HG02610 (cell line): ENCODE data around the gene SLC15A3.

Source experiments
- ATAC-seq: cut with Tn5 transposase; IDR thresholded peaks from one replicate; pipeline ENCODE4 v1.9.1; 2021; ENCODE audit warnings: mild to moderate bottlenecking, moderate library complexity; ENCODE audit not compliant: unreplicated experiment

SLC15A3 gene

DNA sequence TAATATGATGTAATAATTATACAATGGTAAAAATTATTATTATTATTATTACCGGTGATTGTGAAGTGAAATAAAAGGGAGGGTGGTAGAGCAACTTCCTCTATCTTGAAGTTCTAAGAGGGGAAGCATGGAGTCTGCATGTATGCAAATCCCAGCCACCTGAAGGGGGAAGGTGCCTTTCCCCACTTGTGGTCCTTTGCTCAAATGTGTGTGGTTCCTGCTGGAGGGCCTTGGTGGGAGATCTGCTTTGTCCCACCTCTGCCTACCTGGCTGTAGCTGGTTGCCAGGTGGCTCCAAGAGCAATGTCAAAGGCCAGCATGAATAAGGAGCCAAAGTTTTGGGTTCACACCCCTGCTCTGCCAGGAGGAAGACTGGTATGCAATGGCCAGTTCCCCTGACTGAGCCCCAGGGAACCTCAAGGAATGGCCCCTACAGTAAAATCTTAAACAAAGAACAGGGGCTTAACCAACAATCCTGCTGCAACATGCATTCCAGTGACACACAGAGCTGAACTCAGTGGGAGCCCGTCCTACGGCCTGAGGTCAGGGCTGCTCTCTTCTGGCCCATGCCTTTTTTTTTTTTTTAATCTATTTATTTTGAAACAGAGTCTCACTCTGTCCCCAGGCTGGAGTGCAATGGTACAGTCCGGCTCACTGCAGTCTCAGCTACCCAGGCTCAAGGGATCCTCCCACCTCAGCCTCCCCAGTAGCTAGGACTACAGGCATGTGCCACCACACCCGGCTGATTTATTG, 19.2 kb downstream of the SLC15A3 start:
- peak; percentile 30 for ATAC-seq

DNA sequence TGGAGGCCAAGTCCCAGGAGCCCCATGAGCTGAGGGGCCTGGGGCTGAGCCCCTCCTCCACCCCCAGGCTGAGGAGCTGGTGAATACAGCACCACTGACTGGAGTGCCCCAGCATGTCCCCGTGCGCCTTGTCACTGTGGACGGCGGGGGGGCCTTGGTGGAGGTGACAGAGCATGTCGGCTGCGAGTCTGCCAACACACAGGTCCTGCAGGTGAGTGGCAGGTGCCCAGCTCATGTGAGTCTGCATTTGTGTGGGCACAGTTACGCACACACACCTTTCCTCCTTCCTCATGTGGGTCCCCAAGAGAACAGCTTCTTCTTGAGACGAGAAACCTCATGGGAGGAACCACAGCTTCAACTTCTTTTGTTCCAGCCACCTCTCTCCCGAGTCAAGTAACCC, 20.1 kb downstream of the SLC15A3 start:
- no peak for ATAC-seq

DNA sequence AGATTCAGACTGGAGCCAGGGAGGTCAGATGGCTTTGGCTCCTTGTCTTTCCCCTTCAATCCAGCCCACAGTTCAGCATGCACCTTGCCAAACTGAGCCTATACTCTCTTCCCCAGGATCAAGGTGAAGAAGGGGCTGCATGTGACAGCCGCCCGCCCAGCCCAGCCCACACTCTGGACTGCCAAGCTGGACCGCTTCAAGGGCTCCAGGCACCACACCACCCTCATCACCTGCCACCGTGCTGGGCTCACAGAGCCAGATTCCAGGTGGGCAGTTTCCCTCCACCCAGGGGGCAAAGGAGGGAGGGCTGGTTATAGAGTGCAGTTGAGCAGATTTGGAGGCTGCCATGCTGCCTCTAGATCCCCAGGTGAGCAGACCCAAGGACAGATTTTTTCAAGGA, 21.6 kb downstream of the SLC15A3 start:
- ATAC-seq = no peak

DNA sequence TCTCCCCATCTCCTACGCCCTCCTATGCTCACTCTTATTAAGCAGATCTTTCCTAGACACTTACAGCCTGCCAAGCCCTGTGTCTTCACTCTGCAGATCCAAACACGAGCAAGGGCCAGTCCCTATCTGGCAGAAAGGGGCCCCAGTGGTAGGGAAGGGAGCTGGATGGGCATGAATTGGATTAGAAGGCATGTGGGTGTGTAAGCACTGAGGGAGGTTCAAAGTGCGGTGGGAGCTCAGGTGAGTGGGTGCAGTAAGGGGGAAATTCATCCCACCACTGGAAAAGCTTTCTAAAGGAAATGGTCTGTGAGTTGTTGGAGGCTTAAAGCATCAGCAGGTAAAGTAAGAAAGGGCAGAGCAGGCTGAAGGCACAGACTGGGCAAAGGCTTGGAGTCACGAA, 22.2 kb downstream of the SLC15A3 start:
- ATAC-seq = no peak

DNA sequence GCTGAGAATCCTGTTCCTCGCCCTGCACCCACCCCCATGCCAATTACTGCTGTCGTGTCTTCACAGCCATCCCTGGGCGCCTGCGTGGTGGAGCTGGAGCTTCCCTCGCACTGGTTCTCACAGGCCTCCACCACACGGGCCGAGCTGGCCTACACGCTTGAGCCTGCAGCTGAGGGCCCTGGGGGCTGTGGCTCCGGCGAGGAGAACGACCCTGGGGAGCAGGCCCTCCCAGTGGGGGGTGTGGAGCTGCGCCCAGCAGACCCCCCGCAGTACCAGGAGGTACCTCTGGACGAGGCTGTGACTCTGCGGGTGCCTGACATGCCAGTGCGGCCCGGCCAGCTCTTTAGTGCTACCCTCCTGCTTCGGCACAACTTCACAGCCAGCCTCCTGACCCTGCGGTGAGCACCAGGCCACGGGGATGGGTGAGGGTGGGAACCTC, 23.4 kb downstream of the SLC15A3 start:
- no peak for ATAC-seq

DNA sequence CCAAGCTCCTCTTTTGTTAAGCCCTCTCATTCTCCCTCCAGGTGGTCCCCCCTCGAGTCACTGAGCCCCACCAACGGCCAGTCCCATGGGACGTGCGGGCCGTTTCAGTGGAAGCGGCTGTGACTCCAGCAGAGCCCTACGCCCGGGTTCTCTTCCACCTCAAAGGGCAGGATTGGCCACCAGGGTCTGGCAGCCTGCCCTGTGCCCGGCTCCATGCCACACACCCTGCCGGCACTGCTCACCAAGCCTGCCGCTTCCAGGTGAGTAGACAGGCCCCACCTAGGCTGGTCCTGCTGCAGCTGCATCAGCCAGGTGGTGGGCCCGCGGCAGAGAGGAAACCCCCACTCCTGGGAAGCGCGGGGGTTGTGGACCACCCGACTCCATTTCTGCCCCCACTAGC, 24.4 kb downstream of the SLC15A3 start:
- ATAC-seq = no peak

DNA sequence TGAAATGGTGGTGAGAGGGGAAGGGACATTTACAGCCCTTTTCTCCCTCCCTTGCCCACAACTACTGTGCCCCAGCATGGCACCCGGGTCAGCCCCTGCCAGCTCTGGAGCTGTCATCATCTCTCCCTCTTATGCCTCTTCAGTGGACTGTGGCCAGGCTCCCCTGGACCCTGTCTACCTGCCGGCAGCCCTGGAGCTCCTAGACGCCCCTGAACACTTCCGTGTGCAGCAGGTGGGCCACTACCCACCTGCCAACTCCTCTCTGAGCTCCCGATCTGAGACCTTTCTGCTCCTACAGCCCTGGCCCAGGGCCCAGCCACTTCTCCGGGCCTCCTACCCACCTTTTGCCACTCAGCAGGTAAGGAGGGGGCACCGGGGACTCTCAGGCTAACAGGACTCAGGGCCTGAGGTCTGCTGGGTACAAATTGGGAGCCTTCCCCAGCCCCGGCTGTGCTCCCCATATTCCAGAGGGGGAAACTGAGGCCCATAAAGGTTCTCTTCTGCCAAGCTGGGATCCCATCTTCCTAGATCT, 24.8 kb downstream of the SLC15A3 start:
- no peak for ATAC-seq

DNA sequence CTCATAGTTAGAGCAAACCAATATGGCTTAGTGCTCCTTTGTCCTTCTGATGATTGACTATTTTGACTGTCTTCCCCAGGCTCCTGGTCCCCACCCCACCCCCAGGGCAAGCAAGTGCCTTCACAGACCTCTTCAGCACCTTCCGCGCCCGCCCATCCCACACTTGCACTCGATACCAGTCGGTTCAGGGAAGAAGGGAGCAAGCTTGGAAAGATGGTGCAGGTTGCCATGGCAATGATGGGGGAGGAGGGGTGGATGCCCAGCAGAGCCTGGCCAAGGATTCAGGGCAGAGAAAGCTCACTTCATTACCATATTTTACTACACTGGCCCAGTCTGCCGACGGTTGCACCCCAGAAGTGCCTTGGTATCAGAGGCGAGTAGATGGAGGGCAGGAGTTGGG, 25.5 kb downstream of the SLC15A3 start:
- no peak for ATAC-seq

DNA sequence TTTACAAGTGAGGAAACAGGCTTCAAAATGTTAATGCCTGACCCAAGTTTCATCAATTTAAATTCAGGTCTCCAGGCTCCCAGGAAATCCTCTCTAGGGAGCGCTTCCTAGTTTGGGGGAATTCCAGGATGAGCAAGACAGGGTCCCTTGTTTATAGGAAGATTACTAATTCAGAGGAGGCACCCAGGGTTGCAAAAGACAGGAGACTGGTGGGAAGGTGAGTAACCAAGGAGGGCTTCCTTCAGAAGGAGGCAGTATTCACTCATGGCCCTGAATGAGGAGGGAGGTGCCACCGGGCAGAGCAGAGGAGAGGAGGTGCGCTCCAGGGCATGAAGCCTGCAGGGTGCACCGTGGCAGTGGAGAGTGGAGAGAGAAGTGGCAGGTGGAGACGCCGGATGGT, 26.1 kb downstream of the SLC15A3 start:
- ATAC-seq = no peak

DNA sequence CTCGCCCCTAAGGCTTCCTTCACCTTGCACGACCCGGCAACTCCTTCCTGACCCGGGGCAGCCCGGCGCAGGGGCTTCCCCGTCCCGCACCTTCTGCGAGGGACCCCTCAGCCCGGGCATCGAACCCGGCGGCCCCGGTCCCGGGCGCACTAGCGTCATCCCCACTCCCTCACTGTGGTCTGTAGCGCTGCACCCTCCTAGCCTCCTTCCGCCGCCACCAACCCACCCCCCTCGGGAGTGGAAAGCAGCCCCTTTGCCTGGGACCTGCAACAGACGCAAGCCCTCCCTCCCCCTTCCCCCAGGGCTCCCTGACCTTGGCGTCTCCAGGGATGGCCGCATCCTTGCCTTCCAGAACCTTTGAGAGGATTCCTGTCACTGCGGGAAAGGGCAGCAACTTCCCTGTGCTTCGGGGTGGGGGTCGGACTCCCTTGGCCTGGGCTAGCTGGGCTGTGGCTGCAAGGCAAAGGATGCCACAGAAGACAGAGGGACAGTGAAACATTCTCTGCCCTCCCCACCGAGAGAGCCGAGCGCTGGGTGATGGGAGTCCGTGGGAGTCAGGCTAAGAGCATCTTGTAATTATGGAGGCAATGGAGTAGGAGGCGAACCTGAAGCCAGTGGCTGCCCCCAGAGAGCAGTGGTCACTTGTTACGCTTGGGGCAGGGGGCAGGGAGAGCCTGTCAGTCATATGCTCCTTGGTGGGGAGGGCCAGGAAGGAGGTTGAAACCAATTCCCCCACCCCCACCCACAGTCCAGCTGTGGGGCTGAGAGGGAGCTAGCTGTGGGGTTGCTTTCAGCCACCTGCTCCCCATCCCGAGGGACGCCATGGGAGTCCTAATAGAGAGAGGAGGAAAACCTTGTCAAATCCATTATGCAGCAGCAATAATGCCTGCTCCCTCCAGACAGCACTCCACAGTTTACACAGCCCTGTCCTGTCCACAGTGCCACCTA, 26.8 kb downstream of the SLC15A3 start:
- ATAC-seq = no peak

DNA sequence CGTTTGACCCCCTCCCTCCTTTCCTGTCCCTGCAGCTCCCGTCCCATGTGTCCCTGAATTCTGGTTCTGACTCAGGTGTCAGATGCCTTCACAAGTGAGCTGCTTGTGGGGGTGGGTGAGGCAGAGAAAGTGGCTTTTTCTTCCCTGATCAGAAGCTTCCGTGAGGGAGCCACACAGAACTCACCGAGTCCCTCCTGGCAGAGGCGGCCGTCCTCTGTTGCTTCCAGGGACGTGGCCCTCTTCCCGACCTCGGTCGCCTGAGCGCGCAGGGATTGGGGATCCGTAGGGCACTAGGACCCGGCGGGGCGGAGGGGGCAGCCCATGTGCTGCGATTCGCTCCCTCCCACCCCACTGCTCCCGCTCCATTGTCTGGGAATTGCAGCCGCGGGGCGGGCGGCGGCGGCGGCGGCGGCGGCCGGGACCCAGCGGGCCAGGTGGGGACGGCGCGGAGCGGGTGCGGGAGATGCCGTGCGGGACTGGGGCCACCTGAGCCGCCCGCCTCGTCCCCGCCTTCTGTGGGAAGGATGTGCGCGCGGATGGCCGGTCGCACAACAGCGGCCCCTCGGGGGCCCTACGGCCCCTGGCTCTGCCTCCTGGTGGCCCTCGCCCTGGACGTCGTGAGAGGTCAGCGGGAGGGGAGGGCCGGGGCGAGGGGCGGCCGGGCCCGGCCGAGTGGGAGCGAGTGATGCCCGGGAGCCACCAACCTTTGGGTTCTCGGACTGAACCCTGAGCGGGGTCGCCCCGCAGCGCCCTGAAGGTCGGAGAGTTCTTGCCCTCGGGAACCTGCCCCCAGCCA, 27.7 kb downstream of the SLC15A3 start, which contains the start of gene TMEM132A:
Gene TMEM132A (plus strand): TSS at position 351 of the 796 bp plus-strand sequence. CDS start 174 bp downstream, at position 525.
- ATAC-seq = no peak

DNA sequence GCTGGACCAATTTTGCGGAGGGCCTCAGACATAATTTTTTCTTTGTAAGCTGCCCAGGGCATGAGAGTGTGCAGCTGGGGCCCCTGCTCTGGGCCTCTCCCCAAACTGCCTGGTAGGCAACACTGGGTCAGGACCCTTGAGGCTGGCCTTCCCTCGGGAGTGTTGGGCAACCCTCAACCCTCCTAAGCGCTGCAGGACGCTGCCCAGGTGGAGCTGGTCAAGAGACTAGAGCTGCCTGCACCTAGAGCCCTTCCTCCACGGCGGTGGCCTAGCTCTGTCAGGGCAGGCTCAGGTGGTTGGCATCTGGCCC, 28.2 kb downstream of the SLC15A3 start:
- no peak for ATAC-seq

DNA sequence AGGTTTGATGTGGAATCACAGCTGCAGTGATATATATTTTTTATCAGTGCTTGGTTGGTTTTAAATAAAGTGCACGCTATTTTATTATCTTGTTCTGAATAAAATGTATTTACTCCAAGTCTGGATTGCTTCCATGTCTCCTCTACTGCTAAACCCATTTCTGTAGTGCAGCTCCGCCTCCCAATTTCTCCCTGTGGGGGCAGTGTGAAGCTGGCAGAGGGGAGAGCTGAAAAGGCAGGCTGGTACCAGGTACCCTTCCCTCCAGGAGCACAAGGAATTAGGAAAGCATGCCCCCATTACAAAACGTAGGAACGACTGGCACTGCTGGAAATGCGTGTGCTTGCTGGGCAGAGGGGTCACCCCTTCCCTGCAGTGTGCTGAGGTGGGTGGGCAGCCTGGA, 28.6 kb downstream of the SLC15A3 start:
- no peak for ATAC-seq

DNA sequence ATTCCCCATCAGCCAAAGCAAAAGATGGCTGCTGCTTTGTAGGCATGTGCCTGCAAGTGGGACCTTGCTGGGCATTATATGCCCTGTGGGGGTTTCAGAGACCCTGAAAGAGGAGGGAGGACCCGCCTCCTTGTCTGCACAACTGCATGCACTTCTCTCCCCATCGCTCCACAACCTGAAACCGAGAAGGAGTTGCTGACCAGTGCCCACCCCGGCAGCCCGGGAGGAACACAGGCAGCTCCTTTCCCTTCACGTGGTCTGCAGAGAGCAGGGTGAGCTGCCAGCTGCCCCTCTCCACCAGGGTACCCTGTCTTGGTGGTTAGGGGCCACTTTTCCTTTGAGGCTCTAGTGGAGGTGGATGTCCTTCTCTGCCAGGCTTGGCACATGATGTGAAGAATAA, 29.1 kb downstream of the SLC15A3 start:
- ATAC-seq = no peak

DNA sequence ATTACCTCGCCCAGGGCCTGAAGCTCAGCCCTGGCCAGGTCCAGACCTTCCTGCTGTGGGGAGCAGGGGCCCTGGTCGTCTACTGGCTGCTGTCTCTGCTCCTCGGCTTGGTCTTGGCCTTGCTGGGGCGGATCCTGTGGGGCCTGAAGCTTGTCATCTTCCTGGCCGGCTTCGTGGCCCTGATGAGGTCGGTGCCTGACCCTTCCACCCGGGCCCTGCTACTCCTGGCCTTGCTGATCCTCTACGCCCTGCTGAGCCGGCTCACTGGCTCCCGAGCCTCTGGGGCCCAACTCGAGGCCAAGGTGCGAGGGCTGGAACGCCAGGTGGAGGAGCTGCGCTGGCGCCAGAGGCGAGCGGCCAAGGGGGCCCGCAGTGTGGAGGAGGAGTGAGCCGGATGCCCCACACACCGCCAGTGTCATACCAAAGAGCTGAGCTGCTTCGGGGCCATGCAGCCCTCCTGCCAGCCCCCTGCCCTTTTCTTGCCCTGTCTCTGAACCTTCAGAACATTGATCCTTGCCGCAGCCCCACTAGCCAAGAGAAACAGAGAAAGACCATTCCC, 30.1 kb downstream of the SLC15A3 start:
- no peak for ATAC-seq

DNA sequence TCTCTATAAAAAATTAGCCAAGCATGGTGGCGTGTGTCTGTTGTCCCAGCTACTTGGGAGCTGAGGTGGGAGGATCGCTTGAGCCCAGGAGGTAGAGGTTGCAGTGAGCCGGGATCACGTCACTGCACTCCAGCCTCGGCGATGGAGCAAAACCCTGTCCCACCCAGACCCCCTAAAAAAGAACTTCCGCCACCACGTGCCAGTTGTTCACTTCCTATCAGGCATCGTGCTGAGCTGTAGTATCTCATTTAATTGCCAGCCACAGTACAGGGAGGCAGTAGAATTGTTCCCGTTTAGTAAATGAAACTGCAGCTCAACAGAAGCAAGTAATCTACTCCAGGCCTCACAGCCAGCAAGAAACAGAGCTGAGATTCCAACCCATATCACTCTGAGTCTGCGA, 30.7 kb downstream of the SLC15A3 start:
- no peak for ATAC-seq

DNA sequence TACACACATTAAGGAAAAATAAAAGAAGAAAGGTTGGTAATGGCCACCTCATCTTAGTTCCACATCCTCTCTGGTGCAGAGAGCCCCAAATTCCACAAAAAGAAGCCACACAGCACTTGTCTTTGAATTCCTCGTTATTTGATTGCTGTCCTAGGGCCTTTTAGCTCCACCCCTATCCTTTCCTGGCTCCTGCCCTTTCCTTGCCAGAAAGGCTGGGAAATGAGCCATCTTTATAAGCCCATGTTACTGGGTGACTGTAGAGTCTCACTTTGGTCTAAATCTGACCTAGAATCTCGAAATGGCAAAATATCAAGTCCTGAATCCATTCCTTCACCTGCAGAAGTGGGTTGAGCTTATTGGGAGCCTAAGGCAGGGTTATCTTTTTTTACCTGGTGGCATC, 32.0 kb downstream of the SLC15A3 start:
- no peak for ATAC-seq

DNA sequence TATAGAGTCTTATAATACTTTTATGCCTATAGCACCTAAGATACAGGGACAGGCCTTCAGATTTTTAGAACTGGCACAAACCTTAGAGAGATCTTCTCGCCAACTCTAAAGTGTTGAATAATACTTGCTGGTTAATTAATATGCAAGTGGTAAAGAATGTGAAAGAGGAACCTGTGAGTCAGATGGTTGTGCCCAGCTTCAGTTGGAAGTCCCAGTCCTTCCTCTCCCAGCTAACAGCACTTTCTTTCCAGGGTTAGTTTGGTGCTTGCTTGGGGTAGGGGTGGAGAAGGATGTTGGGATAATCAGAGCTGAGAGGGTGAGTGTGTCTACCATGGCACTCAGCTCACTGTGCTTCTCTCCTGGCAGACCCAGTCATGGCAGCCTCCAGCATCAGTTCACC, 32.7 kb downstream of the SLC15A3 start:
- ATAC-seq = no peak

DNA sequence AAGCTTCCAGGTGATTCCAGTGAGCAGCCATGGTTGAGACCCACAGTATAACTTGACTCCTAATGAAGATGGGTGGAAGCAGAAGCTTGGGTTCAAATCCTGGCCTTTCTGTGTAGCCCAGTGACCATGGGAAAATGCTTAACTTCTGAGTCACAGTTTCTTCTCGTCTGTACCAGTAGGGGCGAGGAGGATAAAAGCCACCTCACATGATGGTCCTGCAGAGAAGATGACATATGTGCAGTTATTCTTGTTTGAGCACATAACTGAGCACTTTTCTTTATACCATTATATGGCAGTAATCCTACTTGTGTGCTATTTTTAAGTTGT, 33.1 kb downstream of the SLC15A3 start:
- no peak for ATAC-seq

DNA sequence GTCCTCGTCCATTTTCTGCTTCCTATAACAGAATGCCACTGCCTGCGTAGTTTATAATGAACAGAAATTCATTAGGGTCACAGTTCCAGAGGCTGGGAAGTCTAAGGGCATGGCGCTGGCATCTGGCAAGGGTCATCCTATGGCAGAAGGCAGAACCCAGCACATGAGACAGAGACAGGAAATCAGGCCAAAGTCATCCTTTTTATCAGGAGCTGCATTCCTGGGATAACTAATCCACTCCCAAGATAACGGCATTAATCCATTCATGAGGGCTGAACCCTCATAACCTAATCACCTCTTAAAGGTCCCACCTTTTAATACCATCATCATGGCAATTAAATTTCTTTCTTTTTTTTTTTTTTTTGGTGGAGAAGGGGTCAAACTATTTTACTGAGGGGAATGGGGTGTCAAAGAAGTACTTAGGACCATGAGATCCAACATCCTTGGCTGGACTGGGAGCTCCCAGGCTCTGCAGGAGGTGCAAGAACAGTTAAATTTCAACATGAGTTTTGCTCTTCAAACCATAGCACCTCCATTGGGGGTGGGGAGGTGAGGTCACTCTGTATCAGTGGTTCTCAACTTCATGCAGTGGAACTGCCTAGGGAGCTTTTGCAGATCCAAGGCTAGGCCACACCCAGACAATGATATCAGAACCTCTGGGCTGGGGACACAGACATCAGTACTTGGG, 33.6 kb downstream of the SLC15A3 start:
- ATAC-seq = no peak
